Epithelial cell of proximal tubule (primary cell): ENCODE data around the gene RIC1. TPM values are rescaled to one million over a fixed set of nuclear protein-coding genes. Genes with fewer than 3 reads are reported as not detected.

ENCODE experiments used
- DNase-seq: peaks from one replicate; pipeline ENCODE4 v3.0.0-alpha.2; 2011; ENCODE audit warnings: low read depth
- H3K4me3 ChIP-seq: 2 replicates; pipeline ENCODE4 v1.5.1; 2011; ENCODE audit warnings: low read depth, mild to moderate bottlenecking, low read length
- CTCF ChIP-seq: conservative IDR thresholded peaks from 2 replicates; pipeline ENCODE4 v1.5.1; 2012; ENCODE audit warnings: low read depth, mild to moderate bottlenecking, low read length
- total RNA-seq: library from RNA; depleted of rRNA; stranded (reverse); fragments of >200 nt; gene quantifications from 2 replicates; pipeline ENCODE4 v1.2.3, GENCODE V29; 2015

The RIC1 gene
- total RNA-seq, 1 donor from 2014 or later = 12.7 TPM

GRCh38 chr9:5813824-5814223 lies 184.9 kb downstream of the RIC1 start:
- DNase-seq = no peak
- TF ChIP-seq CTCF = no peak
- H3K4me3 ChIP-seq = no peak overlapping the region

- TF ChIP-seq CTCF = no peak
- no peak for DNase-seq
- no peak overlapping the region for H3K4me3 ChIP-seq
Measured at GRCh38 chr9:5815461-5815860, 186.6 kb downstream of the RIC1 start.

GRCh38 chr9:5817862-5818261 lies 189.0 kb downstream of the RIC1 start:
- no peak for TF ChIP-seq CTCF
- DNase-seq = no peak
- no peak overlapping the region for H3K4me3 ChIP-seq

GRCh38 chr9:5818424-5819142 lies 189.7 kb downstream of the RIC1 start:
- no peak for DNase-seq
- H3K4me3 ChIP-seq = no peak overlapping the region
- no peak for TF ChIP-seq CTCF

GRCh38 chr9:5819174-5819573 lies 190.3 kb downstream of the RIC1 start:
- no peak for DNase-seq
- H3K4me3 ChIP-seq = no peak overlapping the region
- no peak for TF ChIP-seq CTCF

GRCh38 chr9:5820425-5820824 lies 191.5 kb downstream of the RIC1 start:
- H3K4me3 ChIP-seq = no peak overlapping the region
- no peak for DNase-seq
- TF ChIP-seq CTCF = no peak

- no peak overlapping the region for H3K4me3 ChIP-seq
Measured at GRCh38 chr9:5825223-5825622, 196.3 kb downstream of the RIC1 start.

More at GRCh38 chr9:5825223-5825622, 196.3 kb downstream of the RIC1 start:
- TF ChIP-seq CTCF = no peak
- no peak for DNase-seq
